ENCODE data around the gene ARFGEF2. TPM values are rescaled to one million over a fixed set of nuclear protein-coding genes. Genes with fewer than 3 reads are reported as not detected.
"Not testable (repeated sequence)": the region's sequence is repeated elsewhere in the genome, so short reads cannot be mapped to it uniquely, and the experiment has no call there.

The ARFGEF2 gene
- total RNA-seq, 1 donor from 2014 or later = 32.5 TPM

DNA sequence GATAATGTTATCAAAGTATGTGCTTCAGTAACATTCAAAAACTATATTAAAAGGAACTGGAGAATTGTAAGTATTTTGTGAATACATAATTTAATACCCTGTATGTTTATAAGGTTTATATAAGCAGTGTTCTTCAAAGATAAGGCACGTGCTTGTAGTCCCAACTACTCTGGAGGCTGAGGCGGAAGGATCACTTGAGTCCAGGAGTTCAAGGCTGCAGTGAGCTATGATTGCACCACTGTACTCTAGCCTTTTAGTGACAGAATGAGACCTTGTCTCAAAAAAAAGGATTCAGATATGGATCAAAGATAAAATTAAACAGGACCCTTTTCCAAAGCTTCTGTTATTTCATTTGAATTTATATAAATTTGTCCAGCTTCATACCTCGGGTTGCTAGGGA is 141.8 kb downstream of the ARFGEF2 start:
- no peak for DNase-seq (ENCODE audit: extremely low spot score, unreplicated experiment)
- Mint-ChIP-seq H3K27ac (ENCODE audit: unreplicated experiment) (no peak overlapping the region), H3K4me1 (ENCODE audit: unreplicated experiment) (no peaks in the 10 kb centered on the region), H3K9me3 (ENCODE audit: unreplicated experiment) (no peaks in the 10 kb centered on the region), H3K36me3 (ENCODE audit: unreplicated experiment) (peaks cover 13% of the 10 kb centered on the region), H3K27me3 (ENCODE audit: unreplicated experiment) (no peaks in the 10 kb centered on the region), H3K4me3 (ENCODE audit: unreplicated experiment) (no peak overlapping the region)
- TF ChIP-seq, protein P1, sequence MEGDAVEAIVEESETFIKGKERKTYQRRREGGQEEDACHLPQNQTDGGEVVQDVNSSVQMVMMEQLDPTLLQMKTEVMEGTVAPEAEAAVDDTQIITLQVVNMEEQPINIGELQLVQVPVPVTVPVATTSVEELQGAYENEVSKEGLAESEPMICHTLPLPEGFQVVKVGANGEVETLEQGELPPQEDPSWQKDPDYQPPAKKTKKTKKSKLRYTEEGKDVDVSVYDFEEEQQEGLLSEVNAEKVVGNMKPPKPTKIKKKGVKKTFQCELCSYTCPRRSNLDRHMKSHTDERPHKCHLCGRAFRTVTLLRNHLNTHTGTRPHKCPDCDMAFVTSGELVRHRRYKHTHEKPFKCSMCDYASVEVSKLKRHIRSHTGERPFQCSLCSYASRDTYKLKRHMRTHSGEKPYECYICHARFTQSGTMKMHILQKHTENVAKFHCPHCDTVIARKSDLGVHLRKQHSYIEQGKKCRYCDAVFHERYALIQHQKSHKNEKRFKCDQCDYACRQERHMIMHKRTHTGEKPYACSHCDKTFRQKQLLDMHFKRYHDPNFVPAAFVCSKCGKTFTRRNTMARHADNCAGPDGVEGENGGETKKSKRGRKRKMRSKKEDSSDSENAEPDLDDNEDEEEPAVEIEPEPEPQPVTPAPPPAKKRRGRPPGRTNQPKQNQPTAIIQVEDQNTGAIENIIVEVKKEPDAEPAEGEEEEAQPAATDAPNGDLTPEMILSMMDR (IDR thresholded peaks at IDR 0.05) = no peak

DNA sequence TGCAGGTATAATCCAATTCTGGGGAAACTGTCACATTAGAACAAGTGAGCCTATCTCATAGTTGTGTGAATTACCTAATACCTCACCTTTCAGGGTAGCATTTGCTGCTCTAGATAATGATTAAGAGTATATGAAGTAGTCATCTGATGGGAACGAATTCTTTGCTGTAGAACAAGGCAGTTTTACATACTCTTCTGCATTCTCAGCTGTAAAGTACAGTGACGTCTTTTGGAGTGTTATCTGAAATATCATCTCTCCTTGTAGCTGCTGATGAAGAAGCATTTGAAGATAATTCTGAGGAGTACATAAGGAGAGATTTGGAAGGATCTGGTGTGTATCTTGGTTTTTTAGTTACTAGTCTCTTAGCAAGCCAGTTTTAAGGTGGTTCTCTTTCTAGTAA is 153.0 kb downstream of the ARFGEF2 start:
- peaks cover 27% of the 10 kb centered on the region for H3K36me3 Mint-ChIP-seq (ENCODE audit: unreplicated experiment)
- no peaks in the 10 kb centered on the region for H3K9me3 Mint-ChIP-seq (ENCODE audit: unreplicated experiment)
- H3K4me3 Mint-ChIP-seq (ENCODE audit: unreplicated experiment) = no peak overlapping the region
- H3K4me1 Mint-ChIP-seq (ENCODE audit: unreplicated experiment) = no peaks in the 10 kb centered on the region
- no peaks in the 10 kb centered on the region for H3K27me3 Mint-ChIP-seq (ENCODE audit: unreplicated experiment)
- no peak for DNase-seq (ENCODE audit: extremely low spot score, unreplicated experiment)
- TF ChIP-seq, protein P1 (IDR thresholded peaks at IDR 0.05) = no peak
- H3K27ac Mint-ChIP-seq (ENCODE audit: unreplicated experiment) = no peak overlapping the region

DNA sequence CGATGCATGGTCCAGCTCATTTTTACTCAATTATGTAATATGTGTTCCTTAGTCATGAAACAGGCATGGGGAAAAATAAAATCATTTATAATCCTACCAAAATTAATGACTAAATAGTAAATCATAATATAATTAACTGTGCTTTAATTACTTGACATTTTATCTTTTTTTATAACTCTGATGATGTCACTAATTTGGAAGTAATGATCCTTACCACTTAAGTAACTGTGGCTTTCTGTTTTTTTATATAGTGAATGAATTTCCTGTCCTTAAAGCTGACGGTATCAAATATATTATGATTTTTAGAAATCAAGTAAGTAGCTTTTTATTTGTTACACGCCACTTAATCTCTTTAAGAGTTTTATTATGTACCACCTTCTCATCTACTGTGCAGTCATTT is 156.8 kb downstream of the ARFGEF2 start:
- H3K27ac Mint-ChIP-seq (ENCODE audit: unreplicated experiment) = no peak overlapping the region
- no peaks in the 10 kb centered on the region for H3K9me3 Mint-ChIP-seq (ENCODE audit: unreplicated experiment)
- peaks cover 32% of the 10 kb centered on the region for H3K36me3 Mint-ChIP-seq (ENCODE audit: unreplicated experiment)
- no peak overlapping the region for H3K4me3 Mint-ChIP-seq (ENCODE audit: unreplicated experiment)
- no peaks in the 10 kb centered on the region for H3K27me3 Mint-ChIP-seq (ENCODE audit: unreplicated experiment)
- no peaks in the 10 kb centered on the region for H3K4me1 Mint-ChIP-seq (ENCODE audit: unreplicated experiment)
- no peak for DNase-seq (ENCODE audit: extremely low spot score, unreplicated experiment)
- TF ChIP-seq, protein P1 (IDR thresholded peaks at IDR 0.05) = no peak

DNA sequence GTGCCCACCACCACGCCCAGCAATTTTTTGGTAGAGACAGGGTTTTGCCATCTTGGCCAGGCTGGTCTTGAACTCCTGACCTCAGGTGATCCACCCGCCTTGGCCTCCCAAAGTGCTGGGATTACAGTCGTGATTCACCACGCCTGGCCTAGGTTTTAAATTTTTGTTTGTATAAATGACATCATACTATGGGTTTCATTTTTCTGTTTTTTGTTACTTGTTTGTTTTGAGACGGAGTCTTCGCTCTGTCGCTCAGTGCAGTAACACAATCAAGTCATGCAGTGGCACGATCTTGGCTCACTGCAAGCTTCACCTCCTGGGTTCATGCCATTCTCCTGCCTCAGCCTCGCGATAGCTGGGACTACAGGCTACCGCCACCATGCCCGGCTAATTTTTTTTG is 160.8 kb downstream of the ARFGEF2 start:
- peaks cover 36% of the 10 kb centered on the region for H3K36me3 Mint-ChIP-seq (ENCODE audit: unreplicated experiment)
- DNase-seq (ENCODE audit: extremely low spot score, unreplicated experiment); H3K9me3 Mint-ChIP-seq (ENCODE audit: unreplicated experiment); H3K27ac Mint-ChIP-seq (ENCODE audit: unreplicated experiment); H3K27me3 Mint-ChIP-seq (ENCODE audit: unreplicated experiment); H3K4me3 Mint-ChIP-seq (ENCODE audit: unreplicated experiment); H3K4me1 Mint-ChIP-seq (ENCODE audit: unreplicated experiment): not testable (repeated sequence)

Other genes starting within 250 kb of the ARFGEF2 start
- 22.2 and 24.2 TPM in 2 replicates for gene PREX1, start 93.7 kb upstream of the ARFGEF2 start, total RNA-seq
- 48.6 and 49.0 TPM in 2 replicates for gene CSE1L, start 124.6 kb downstream of the ARFGEF2 start, total RNA-seq

All from osteocyte (in vitro differentiated cells).